ENCODE data around the gene FKBP4. TPM values are rescaled to one million over a fixed set of nuclear protein-coding genes. Genes with fewer than 3 reads are reported as not detected.

The FKBP4 gene
- total and polyA plus RNA-seq, 2 of the 8 experiments (the other 6 are each of a cell fraction or from before 2014, with no cell fraction given): 72.6 to 243 TPM

DNA sequence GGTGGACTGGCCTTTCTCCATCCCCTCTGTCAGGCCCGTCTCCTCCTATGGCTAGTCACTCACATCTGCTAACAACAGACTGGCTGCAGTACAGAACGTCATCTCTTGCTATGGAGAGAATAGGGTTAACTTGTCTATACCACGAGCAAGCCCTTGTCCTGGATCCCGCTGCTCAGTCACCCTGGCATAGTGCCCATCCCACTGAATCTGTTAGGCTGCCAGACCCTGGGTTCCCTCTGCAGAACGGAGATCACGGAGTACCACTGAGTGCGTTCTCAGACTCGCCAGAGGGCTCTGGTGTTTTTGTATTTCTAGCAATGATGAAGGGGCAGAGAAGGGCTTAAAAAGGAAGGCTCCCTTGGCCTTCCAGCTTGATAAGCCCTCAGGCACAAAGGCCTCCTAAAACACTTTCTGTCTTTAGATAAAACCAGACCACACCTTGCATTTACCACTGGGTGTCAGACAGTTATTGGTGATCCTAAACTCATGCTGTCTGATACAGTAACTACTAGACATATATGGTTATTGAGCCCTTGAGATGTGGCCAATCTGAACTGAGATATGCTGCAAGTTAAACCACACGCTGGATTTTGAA lies 46.4 kb downstream of the FKBP4 start:
- H3K23me2 ChIP-seq (ENCODE audit: low read depth, low read length): no peaks in the 10 kb centered on the region
- no peak overlapping the region for H4K91ac ChIP-seq (replicated peaks; ENCODE audit: insufficient read length, low read length)
- H3K9me3 ChIP-seq (ENCODE audit: insufficient read depth in 2 of 2, low read depth in 1 of 2, low read length in 1 of 2): no peaks in the 10 kb centered on the region
- H3K79me2 ChIP-seq (ENCODE audit: control insufficient read depth in 1 of 2, insufficient read depth in 2 of 2, low read length in 2 of 2): no peaks in the 10 kb centered on the region
- H3K4ac ChIP-seq (replicated peaks; ENCODE audit: insufficient read length, low read depth, low read length): no peak overlapping the region
- WGBS, 2 experiments (ENCODE audit: extremely low coverage in 1 of 2, insufficient coverage in 1 of 2, insufficient read length in 1 of 2, insufficient replicate concordance in 2 of 2, low coverage in 1 of 2, low lambda C conversion rate in 2 of 2, missing lambda C conversion rate in 1 of 2): 85% methylated on average over 9 of the region's 9 CpGs; no CpG with 5 or more reads in 1 of the 2 experiments
- H2AK5ac ChIP-seq (ENCODE audit: low read depth, low read length): no peak overlapping the region
- H3K14ac ChIP-seq (ENCODE audit: insufficient read length): no peak overlapping the region
- CTCF ChIA-PET (ENCODE audit: partially characterized antibody): interaction anchor here (1.2 to 1.4 kb wide), 3 partner anchors 8 to 117 kb away, joined by 3 to 6 read pairs (median 6); no protein-coding TSS in a partner anchor
- no peak overlapping the region for H2BK120ac ChIP-seq (replicated peaks; ENCODE audit: low read depth, low read length)
- no peak overlapping the region for H3K27ac ChIP-seq (ENCODE audit: low read depth, low read length)
- no peak overlapping the region for H3K4me2 ChIP-seq (ENCODE audit: insufficient read depth in 1 of 2, low read depth in 2 of 2, low read length in 2 of 2)
- FAIRE-seq (no peak), DNase-seq (ENCODE audit: low read depth in 1 of 2, low spot score in 2 of 2) (no peak)
- POLR2A ChIA-PET (ENCODE audit: partially characterized antibody): no interaction called here
- no peak overlapping the region for H3K9ac ChIP-seq (replicated peaks in 1 of 4; ENCODE audit: extremely low read depth in 1 of 4, low read depth in 3 of 4, low read length in 3 of 4)
- no peak overlapping the region for H3K18ac ChIP-seq (ENCODE audit: extremely low read depth, low read length)
- no peak overlapping the region for H4K5ac ChIP-seq (ENCODE audit: insufficient read length, low read depth, low read length)
- H2BK15ac ChIP-seq (ENCODE audit: low read length): no peak overlapping the region
- H2BK20ac ChIP-seq (ENCODE audit: low read length): no peak overlapping the region
- H3K56ac ChIP-seq (replicated peaks; ENCODE audit: insufficient read length, low read depth, low read length): no peak overlapping the region
- no peak overlapping the region for H2AFZ ChIP-seq (ENCODE audit: low read length)
- H3K27me3 ChIP-seq (replicated peaks in 1 of 4; ENCODE audit: control insufficient read depth in 3 of 4, extremely low read depth in 1 of 4, insufficient read depth in 3 of 4, low read length in 3 of 4): no peaks in the 10 kb centered on the region; a peak in 1 of 7 replicates
- H4K8ac ChIP-seq (ENCODE audit: extremely low read depth, insufficient read depth, low read length): no peak overlapping the region; the same call in 1 of the 2 replicates
- no peaks in the 10 kb centered on the region for H3K79me1 ChIP-seq (ENCODE audit: low read depth, low read length)
- H4K20me1 ChIP-seq (replicated peaks in 1 of 2; ENCODE audit: control insufficient read depth in 1 of 2, insufficient read depth in 2 of 2, low read length in 2 of 2): peaks cover 0 to 3% of the 10 kb centered on the region in 2 experiments
- H3K4me1 ChIP-seq (replicated peaks in 1 of 4; ENCODE audit: control insufficient read depth in 3 of 4, insufficient read depth in 4 of 4, low read length in 3 of 4): no peaks in the 10 kb centered on the region; a peak in 3 of 7 replicates
- no peak for TF ChIP-seq RAD21 (IDR thresholded peaks at IDR 0.05 in 1 of 2, conservative IDR thresholded peaks at IDR 0.05 in 1 of 2; ENCODE audit: low read depth in 2 of 2, low read length in 2 of 2)
- no peak for TF ChIP-seq EP300 (IDR thresholded peaks at IDR 0.05; ENCODE audit: borderline replicate concordance in 1 of 2, low read depth in 2 of 2, low read length in 2 of 2)
- no peak for TF ChIP-seq CEBPB (IDR thresholded peaks at IDR 0.05; ENCODE audit: low read depth, low read length)
- no peak for TF ChIP-seq KDM5A (IDR thresholded peaks at IDR 0.05; ENCODE audit: low read length)
- TF ChIP-seq RBBP5 (IDR thresholded peaks at IDR 0.05; ENCODE audit: borderline replicate concordance, low read depth, low read length): no peak
- TF ChIP-seq SRF (IDR thresholded peaks at IDR 0.05; ENCODE audit: low read depth, low read length): no peak
- no peak for TF ChIP-seq POU5F1 (IDR thresholded peaks at IDR 0.05; ENCODE audit: low read depth, low read length)
- no peak for TF ChIP-seq CBX5 (IDR thresholded peaks at IDR 0.05; ENCODE audit: low read depth, low read length)
- no peak for TF ChIP-seq RFX5 (IDR thresholded peaks at IDR 0.05; ENCODE audit: borderline replicate concordance, low read depth, low read length)
- H3K23ac ChIP-seq (ENCODE audit: insufficient read length): no peak overlapping the region
- no peak overlapping the region for H2BK12ac ChIP-seq (ENCODE audit: low read depth, low read length)
- H2BK5ac ChIP-seq (ENCODE audit: low read depth, low read length): no peak overlapping the region
- no peaks in the 10 kb centered on the region; a peak in 1 of 8 replicates for H3K36me3 ChIP-seq (ENCODE audit: control insufficient read depth in 2 of 4, insufficient read depth in 4 of 4, low read length in 3 of 4)
- H3K4me3 ChIP-seq (ENCODE audit: extremely low read depth in 1 of 4, insufficient read depth in 2 of 4, low read depth in 3 of 4, low read length in 4 of 4): no peak overlapping the region
